WTC11 (cell line): ENCODE measurements around the gene MRFAP1L1. TPM values are rescaled to one million over a fixed set of nuclear protein-coding genes. Genes with fewer than 3 reads are reported as not detected.

Experiments
- ATAC-seq: fragments of 200-7000 bp; cut with Tn5 transposase; 2 replicates; pipeline ENCODE4 v1.10.0; 2021; ENCODE audit warnings: mild to moderate bottlenecking, moderate library complexity
- CTCF ChIA-PET: fragments of 300-600 bp; sonication (Branson Sonifier 250); formaldehyde crosslinking; loops from one replicate; lab custom pipeline; 2021; ENCODE audit warnings: antibody characterized with exemption; lab: Charles Lee
- POLR2A ChIA-PET: fragments of 350-600 bp; sonication (Branson Sonifier 250); formaldehyde crosslinking; loops from one replicate; lab custom pipeline; 2021; ENCODE audit warnings: antibody characterized with exemption; lab: Charles Lee
- DNase-seq: peaks from one replicate; pipeline ENCODE4 v3.0.0; 2021; ENCODE audit warnings: low spot score
- H3K27ac Mint-ChIP-seq: 2 replicates; pipeline ENCODE4 v1.8.0; 2021; ENCODE audit warnings: mixed read lengths
- H3K27me3 Mint-ChIP-seq: 2 replicates; pipeline ENCODE4 v1.8.0; 2021; ENCODE audit warnings: low read depth, mild to moderate bottlenecking, moderate library complexity, mixed read lengths
- H3K36me3 Mint-ChIP-seq: 2 replicates; pipeline ENCODE4 v1.8.0; 2021; ENCODE audit warnings: mixed read lengths
- H3K4me1 Mint-ChIP-seq: 2 replicates; pipeline ENCODE4 v1.8.0; 2022; ENCODE audit warnings: mixed read lengths
- H3K4me3 Mint-ChIP-seq: 2 replicates; pipeline ENCODE4 v1.8.0; 2021; ENCODE audit warnings: mild to moderate bottlenecking, moderate library complexity, mixed read lengths
- H3K9me3 Mint-ChIP-seq: 2 replicates; pipeline ENCODE4 v1.8.0; 2021; ENCODE audit warnings: mixed read lengths
- ATF6 ChIP-seq: sonication (generic); formaldehyde crosslinking; IDR thresholded peaks from 2 replicates; pipeline ENCODE4 v1.8.1; 2023; ENCODE audit warnings: mild to moderate bottlenecking, missing genetic modification reagents
- ETV6 ChIP-seq: sonication (generic); formaldehyde crosslinking; IDR thresholded peaks from 2 replicates; pipeline ENCODE4 v1.8.1; 2022; ENCODE audit warnings: mild to moderate bottlenecking, missing genetic modification reagents
- FOXK1 ChIP-seq: sonication (generic); formaldehyde crosslinking; IDR thresholded peaks from 2 replicates; pipeline ENCODE4 v1.8.0; 2022; ENCODE audit warnings: mild to moderate bottlenecking, moderate library complexity, missing genetic modification reagents
- FOXP1 ChIP-seq: sonication (generic); formaldehyde crosslinking; IDR thresholded peaks from 2 replicates; pipeline ENCODE4 v1.8.0; 2022; ENCODE audit warnings: missing genetic modification reagents, mild to moderate bottlenecking, moderate library complexity, borderline replicate concordance
- JUN ChIP-seq: sonication (generic); formaldehyde crosslinking; IDR thresholded peaks from 2 replicates; pipeline ENCODE4 v1.8.0; 2023; ENCODE audit warnings: mild to moderate bottlenecking, missing genetic modification reagents
- KAT7 ChIP-seq: sonication (generic); formaldehyde crosslinking; IDR thresholded peaks from 2 replicates; pipeline ENCODE4 v1.8.1; 2023; ENCODE audit warnings: missing genetic modification reagents, mild to moderate bottlenecking, borderline replicate concordance
- MXD4 ChIP-seq: fragments of 250-450 bp; sonication (Bioruptor Pico); IDR thresholded peaks from 2 replicates; pipeline ENCODE4 v1.8.0; 2021; ENCODE audit warnings: mild to moderate bottlenecking, moderate library complexity, borderline replicate concordance
- NFATC4 ChIP-seq: fragments of 250-450 bp; sonication (Bioruptor Pico); IDR thresholded peaks from 2 replicates; pipeline ENCODE4 v1.9.0; 2021; ENCODE audit warnings: mild to moderate bottlenecking
- NFE2L1 ChIP-seq: sonication (generic); formaldehyde crosslinking; IDR thresholded peaks from 2 replicates; pipeline ENCODE4 v1.8.1; 2023; ENCODE audit warnings: missing genetic modification reagents
- NFYB ChIP-seq: sonication (generic); formaldehyde crosslinking; conservative IDR thresholded peaks from 2 replicates; pipeline ENCODE4 v1.8.0; 2022; ENCODE audit warnings: low read depth, missing genetic modification reagents
- PRDM15 ChIP-seq: sonication (generic); formaldehyde crosslinking; IDR thresholded peaks from 2 replicates; pipeline ENCODE4 v1.8.0; 2022; ENCODE audit warnings: missing genetic modification reagents
- RORB ChIP-seq: fragments of 250-450 bp; sonication (Bioruptor Pico); IDR thresholded peaks from 2 replicates; pipeline ENCODE4 v1.9.0; 2021; ENCODE audit warnings: mild to moderate bottlenecking
- STAT6 ChIP-seq: sonication (generic); formaldehyde crosslinking; conservative IDR thresholded peaks from 2 replicates; pipeline ENCODE4 v1.8.1; 2023; ENCODE audit warnings: mild to moderate bottlenecking, low read depth, missing genetic modification reagents, moderate library complexity
- ZNF219 ChIP-seq: sonication (generic); formaldehyde crosslinking; IDR thresholded peaks from 2 replicates; pipeline ENCODE4 v1.8.0; 2023; ENCODE audit warnings: missing genetic modification reagents, mild to moderate bottlenecking, borderline replicate concordance
- ZNF263 ChIP-seq: sonication (generic); formaldehyde crosslinking; IDR thresholded peaks from 2 replicates; pipeline ENCODE4 v1.8.1; 2022; ENCODE audit warnings: low read depth, mild to moderate bottlenecking, moderate library complexity, missing genetic modification reagents
- ZNF423 ChIP-seq: fragments of 250-450 bp; sonication (Bioruptor Pico); IDR thresholded peaks from 2 replicates; pipeline ENCODE4 v2.1.2; 2022; ENCODE audit warnings: mild to moderate bottlenecking, moderate library complexity
- ZNF425 ChIP-seq: fragments of 250-450 bp; sonication (Bioruptor Pico); conservative IDR thresholded peaks from 2 replicates; pipeline ENCODE4 v1.9.0; 2021; ENCODE audit warnings: mild to moderate bottlenecking
- total RNA-seq: library from RNA; stranded (reverse); gene quantifications from 3 replicates; pipeline ENCODE4 v1.2.3, GENCODE V29; 2021
- TF ChIP-seq, protein P1 (sequence below): sonication (generic); formaldehyde crosslinking; IDR thresholded peaks from 2 replicates; pipeline ENCODE4 v1.8.0; 2023; ENCODE audit warnings: missing genetic modification reagents, mild to moderate bottlenecking, borderline replicate concordance
- TF ChIP-seq, protein P2 (sequence below): fragments of 250-450 bp; sonication (Bioruptor Pico); IDR thresholded peaks from 2 replicates; pipeline ENCODE4 v1.9.0; 2021; ENCODE audit warnings: mild to moderate bottlenecking

Gene MRFAP1L1
- total RNA-seq, 1 experiment from 2014 or later, result 54.4 TPM

DNA sequence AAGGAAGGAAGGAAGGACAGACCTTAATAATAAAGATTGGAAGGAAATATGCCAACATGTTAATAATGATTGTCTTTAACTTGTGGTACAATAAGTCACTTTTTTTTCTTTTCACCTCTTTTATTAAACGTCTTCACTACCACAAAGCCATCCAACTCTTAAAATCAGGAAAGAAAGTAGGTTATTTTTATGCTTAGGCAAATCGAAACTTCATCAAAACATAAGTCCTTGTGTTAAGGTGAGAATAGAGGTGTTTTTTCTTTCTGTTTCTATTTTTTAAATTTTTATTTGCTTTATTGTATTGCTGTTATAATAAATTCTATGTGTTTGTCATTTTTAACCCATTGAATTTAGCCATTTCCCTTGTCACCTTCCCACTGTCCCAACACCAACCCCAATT lies 32.8 kb upstream of the MRFAP1L1 start (continued):
- TF ChIP-seq, protein P1, sequence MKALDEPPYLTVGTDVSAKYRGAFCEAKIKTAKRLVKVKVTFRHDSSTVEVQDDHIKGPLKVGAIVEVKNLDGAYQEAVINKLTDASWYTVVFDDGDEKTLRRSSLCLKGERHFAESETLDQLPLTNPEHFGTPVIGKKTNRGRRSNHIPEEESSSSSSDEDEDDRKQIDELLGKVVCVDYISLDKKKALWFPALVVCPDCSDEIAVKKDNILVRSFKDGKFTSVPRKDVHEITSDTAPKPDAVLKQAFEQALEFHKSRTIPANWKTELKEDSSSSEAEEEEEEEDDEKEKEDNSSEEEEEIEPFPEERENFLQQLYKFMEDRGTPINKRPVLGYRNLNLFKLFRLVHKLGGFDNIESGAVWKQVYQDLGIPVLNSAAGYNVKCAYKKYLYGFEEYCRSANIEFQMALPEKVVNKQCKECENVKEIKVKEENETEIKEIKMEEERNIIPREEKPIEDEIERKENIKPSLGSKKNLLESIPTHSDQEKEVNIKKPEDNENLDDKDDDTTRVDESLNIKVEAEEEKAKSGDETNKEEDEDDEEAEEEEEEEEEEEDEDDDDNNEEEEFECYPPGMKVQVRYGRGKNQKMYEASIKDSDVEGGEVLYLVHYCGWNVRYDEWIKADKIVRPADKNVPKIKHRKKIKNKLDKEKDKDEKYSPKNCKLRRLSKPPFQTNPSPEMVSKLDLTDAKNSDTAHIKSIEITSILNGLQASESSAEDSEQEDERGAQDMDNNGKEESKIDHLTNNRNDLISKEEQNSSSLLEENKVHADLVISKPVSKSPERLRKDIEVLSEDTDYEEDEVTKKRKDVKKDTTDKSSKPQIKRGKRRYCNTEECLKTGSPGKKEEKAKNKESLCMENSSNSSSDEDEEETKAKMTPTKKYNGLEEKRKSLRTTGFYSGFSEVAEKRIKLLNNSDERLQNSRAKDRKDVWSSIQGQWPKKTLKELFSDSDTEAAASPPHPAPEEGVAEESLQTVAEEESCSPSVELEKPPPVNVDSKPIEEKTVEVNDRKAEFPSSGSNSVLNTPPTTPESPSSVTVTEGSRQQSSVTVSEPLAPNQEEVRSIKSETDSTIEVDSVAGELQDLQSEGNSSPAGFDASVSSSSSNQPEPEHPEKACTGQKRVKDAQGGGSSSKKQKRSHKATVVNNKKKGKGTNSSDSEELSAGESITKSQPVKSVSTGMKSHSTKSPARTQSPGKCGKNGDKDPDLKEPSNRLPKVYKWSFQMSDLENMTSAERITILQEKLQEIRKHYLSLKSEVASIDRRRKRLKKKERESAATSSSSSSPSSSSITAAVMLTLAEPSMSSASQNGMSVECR (CRISPR knock-in tag), result no peak
- no peak for TF ChIP-seq ETV6 (CRISPR knock-in tag)
- no peak for TF ChIP-seq MXD4
- TF ChIP-seq KAT7 (CRISPR knock-in tag), result no peak
- no peak for TF ChIP-seq NFE2L1 (CRISPR knock-in tag)
- no peak for TF ChIP-seq NFYB (CRISPR knock-in tag)
- no peak for TF ChIP-seq ZNF425 (CRISPR knock-in tag)
- TF ChIP-seq ZNF219 (CRISPR knock-in tag), result no peak
- no peak for TF ChIP-seq FOXP1
- no peak for TF ChIP-seq NFATC4 (CRISPR knock-in tag)
- no peak for TF ChIP-seq ZNF423 (CRISPR knock-in tag)
- TF ChIP-seq, protein P2, sequence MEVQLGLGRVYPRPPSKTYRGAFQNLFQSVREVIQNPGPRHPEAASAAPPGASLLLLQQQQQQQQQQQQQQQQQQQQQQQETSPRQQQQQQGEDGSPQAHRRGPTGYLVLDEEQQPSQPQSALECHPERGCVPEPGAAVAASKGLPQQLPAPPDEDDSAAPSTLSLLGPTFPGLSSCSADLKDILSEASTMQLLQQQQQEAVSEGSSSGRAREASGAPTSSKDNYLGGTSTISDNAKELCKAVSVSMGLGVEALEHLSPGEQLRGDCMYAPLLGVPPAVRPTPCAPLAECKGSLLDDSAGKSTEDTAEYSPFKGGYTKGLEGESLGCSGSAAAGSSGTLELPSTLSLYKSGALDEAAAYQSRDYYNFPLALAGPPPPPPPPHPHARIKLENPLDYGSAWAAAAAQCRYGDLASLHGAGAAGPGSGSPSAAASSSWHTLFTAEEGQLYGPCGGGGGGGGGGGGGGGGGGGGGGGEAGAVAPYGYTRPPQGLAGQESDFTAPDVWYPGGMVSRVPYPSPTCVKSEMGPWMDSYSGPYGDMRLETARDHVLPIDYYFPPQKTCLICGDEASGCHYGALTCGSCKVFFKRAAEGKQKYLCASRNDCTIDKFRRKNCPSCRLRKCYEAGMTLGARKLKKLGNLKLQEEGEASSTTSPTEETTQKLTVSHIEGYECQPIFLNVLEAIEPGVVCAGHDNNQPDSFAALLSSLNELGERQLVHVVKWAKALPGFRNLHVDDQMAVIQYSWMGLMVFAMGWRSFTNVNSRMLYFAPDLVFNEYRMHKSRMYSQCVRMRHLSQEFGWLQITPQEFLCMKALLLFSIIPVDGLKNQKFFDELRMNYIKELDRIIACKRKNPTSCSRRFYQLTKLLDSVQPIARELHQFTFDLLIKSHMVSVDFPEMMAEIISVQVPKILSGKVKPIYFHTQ, result no peak

GRCh38 chr4:6740347-6740746 lies 30.7 kb upstream of the MRFAP1L1 start:
- POLR2A ChIA-PET, result no interaction called here
- TF ChIP-seq JUN, result no peak
- TF ChIP-seq PRDM15 (CRISPR knock-in tag), result no peak
- TF ChIP-seq ZNF263 (CRISPR knock-in tag), result no peak
- no peak for TF ChIP-seq NFE2L1 (CRISPR knock-in tag)
- TF ChIP-seq STAT6, result no peak
- no peak for TF ChIP-seq ATF6 (CRISPR knock-in tag)
- no peak for TF ChIP-seq FOXK1 (CRISPR knock-in tag)
- TF ChIP-seq RORB (CRISPR knock-in tag), result no peak
- no peaks in the 10 kb centered on the region for H3K27me3 Mint-ChIP-seq
- no peak for ATAC-seq
- H3K9me3 Mint-ChIP-seq, result peaks cover 11% of the 10 kb centered on the region
- DNase-seq, result no peak
- CTCF ChIA-PET, result no interaction called here
- H3K27ac Mint-ChIP-seq, result no peak overlapping the region
- H3K36me3 Mint-ChIP-seq, result no peaks in the 10 kb centered on the region
- no peak overlapping the region for H3K4me3 Mint-ChIP-seq
- H3K4me1 Mint-ChIP-seq, result no peaks in the 10 kb centered on the region
